NT2/D1 (cell line): ENCODE data around the gene OR52A5.
"Not testable (repeated sequence)": the region's sequence is repeated elsewhere in the genome, so short reads cannot be mapped to it uniquely, and the experiment has no call there.

Experiments used
- DNase-seq: peaks from one replicate; pipeline ENCODE4 v3.0.0-alpha.2; 2011; ENCODE audit warnings: low read depth, low spot score
- H3K27me3 ChIP-seq: 2 replicates; pipeline ENCODE4 v1.6.0; 2011; ENCODE audit warnings: mild to moderate bottlenecking; ENCODE audit not compliant: insufficient read length, insufficient read depth
- H3K36me3 ChIP-seq: 2 replicates; pipeline ENCODE4 v1.6.1; 2011; ENCODE audit warnings: mild to moderate bottlenecking, low read length, mixed read lengths; ENCODE audit not compliant: insufficient read depth, insufficient read length
- H3K4me1 ChIP-seq: 2 replicates; pipeline ENCODE4 v1.5.1; 2011; ENCODE audit not compliant: insufficient read depth, insufficient read length
- H3K4me3 ChIP-seq: 2 replicates; pipeline ENCODE4 v1.5.1; 2011; ENCODE audit warnings: low read depth; ENCODE audit not compliant: insufficient read length
- H3K9ac ChIP-seq: 2 replicates; pipeline ENCODE4 v1.6.0; 2011; ENCODE audit warnings: low read depth; ENCODE audit not compliant: insufficient read length
- H3K9me3 ChIP-seq: 2 replicates; pipeline ENCODE4 v1.5.1; 2011; ENCODE audit warnings: mild to moderate bottlenecking, low read length; ENCODE audit not compliant: insufficient read depth
- SUZ12 ChIP-seq: IDR thresholded peaks from 2 replicates; pipeline ENCODE4 v1.6.1; 2011; ENCODE audit not compliant: insufficient read length, insufficient read depth; ENCODE audit errors: extremely low read depth
- YY1 ChIP-seq: IDR thresholded peaks from 2 replicates; pipeline ENCODE4 v1.6.1; 2011; ENCODE audit not compliant: insufficient read length, insufficient read depth
- ZNF274 ChIP-seq: IDR thresholded peaks from 2 replicates; pipeline ENCODE4 v1.6.1; 2011; ENCODE audit warnings: mild to moderate bottlenecking, low read depth, low read length

Gene OR52A5

GRCh38 chr11:5159806-5160205 is 21.6 kb upstream of the OR52A5 start:
- Histone ChIP-seq H3K4me1 (no peaks in the 10 kb centered on the region), H3K36me3 (no peaks in the 10 kb centered on the region), H3K4me3 (no peak overlapping the region), H3K27me3 (no peaks in the 10 kb centered on the region), H3K9ac (no peak overlapping the region), H3K9me3 (0 out of 2 replicates have a peak, but pooled peaks cover 9% of the 10 kb centered on the region)
- no peak for DNase-seq
- TF ChIP-seq ZNF274 (no peak), SUZ12 (no peak), YY1 (no peak)

GRCh38 chr11:5154657-5155056 is 16.5 kb upstream of the OR52A5 start, which contains the start of gene OR52A1:
Gene OR52A1, minus strand, starts transcription at chr11:5154757. Its CDS starts 2,388 bp downstream, at chr11:5152369.
- H3K9me3 ChIP-seq = 0 out of 2 replicates have a peak, but pooled peaks cover 5% of the 10 kb centered on the region
- H3K27me3 ChIP-seq = no peaks in the 10 kb centered on the region
- H3K4me3 ChIP-seq = no peak within 1 kb of the TSS
- DNase-seq = no peak
- H3K9ac ChIP-seq = no peak within 1 kb of the TSS
- no peaks in the 10 kb centered on the region for H3K4me1 ChIP-seq
- H3K36me3 ChIP-seq = no peaks in the 10 kb centered on the region
- TF ChIP-seq SUZ12 = no peak
- no peak for TF ChIP-seq ZNF274
- no peak for TF ChIP-seq YY1

- Histone ChIP-seq H3K27me3 (no peaks in the 10 kb centered on the region), H3K9me3 (no peaks in the 10 kb centered on the region), H3K4me3 (no peak overlapping the region), H3K4me1 (no peaks in the 10 kb centered on the region), H3K36me3 (no peaks in the 10 kb centered on the region), H3K9ac (no peak overlapping the region)
- TF ChIP-seq SUZ12 = no peak
- DNase-seq = no peak
These were observed 15.6 kb upstream of the OR52A5 start for GRCh38 chr11:5153574-5154431.

GRCh38 chr11:5151713-5152153 is 13.6 kb upstream of the OR52A5 start:
- no peak for DNase-seq
- Histone ChIP-seq H3K9ac (no peak overlapping the region), H3K27me3 (no peaks in the 10 kb centered on the region), H3K4me3 (no peak overlapping the region), H3K9me3 (no peaks in the 10 kb centered on the region), H3K36me3 (no peaks in the 10 kb centered on the region), H3K4me1 (no peaks in the 10 kb centered on the region)
- TF ChIP-seq SUZ12 = no peak
- TF ChIP-seq ZNF274 = no peak
- TF ChIP-seq YY1 = no peak

GRCh38 chr11:5144206-5144605 is 6.0 kb upstream of the OR52A5 start:
- H3K4me3 ChIP-seq, H3K9ac ChIP-seq, DNase-seq, H3K27me3 ChIP-seq, H3K4me1 ChIP-seq, H3K36me3 ChIP-seq, H3K9me3 ChIP-seq: not testable (repeated sequence)

- H3K9ac ChIP-seq = no peak overlapping the region
- H3K27me3 ChIP-seq = no peaks in the 10 kb centered on the region
- H3K4me3 ChIP-seq = no peak overlapping the region
- TF ChIP-seq ZNF274 = no peak
- TF ChIP-seq SUZ12 = no peak
- TF ChIP-seq YY1 = no peak
- DNase-seq = no peak
- H3K9me3 ChIP-seq = no peaks in the 10 kb centered on the region
- H3K36me3 ChIP-seq = no peaks in the 10 kb centered on the region
- no peaks in the 10 kb centered on the region for H3K4me1 ChIP-seq
These were observed 1.1 kb downstream of the OR52A5 start for GRCh38 chr11:5137014-5137413.

GRCh38 chr11:5136261-5136660 is 1.9 kb downstream of the OR52A5 start:
- DNase-seq = no peak
- no peaks in the 10 kb centered on the region for H3K36me3 ChIP-seq
- no peaks in the 10 kb centered on the region for H3K9me3 ChIP-seq
- H3K9ac ChIP-seq = no peak overlapping the region
- TF ChIP-seq ZNF274 (no peak), SUZ12 (no peak), YY1 (no peak)
- H3K4me3 ChIP-seq = no peak overlapping the region
- H3K4me1 ChIP-seq = no peaks in the 10 kb centered on the region
- no peaks in the 10 kb centered on the region for H3K27me3 ChIP-seq
